ENCODE data around the gene CRTAP. TPM values are rescaled to one million over a fixed set of nuclear protein-coding genes. Genes with fewer than 3 reads are reported as not detected.

The CRTAP gene
- total and polyA plus RNA-seq, 7 donors: 25.7 to 509 (median 245) TPM

- no peak for DNase-seq
- Histone ChIP-seq H3K27me3 (no peaks in the 10 kb centered on the region), H3K27ac (no peak overlapping the region), H3K4me3 (no peak overlapping the region), H3K4me1 (peaks cover 0 to 18% (median 6%) of the 10 kb centered on the region in 4 donors), H3K36me3 (no peaks in the 10 kb centered on the region), H3K9me3 (no peaks in the 10 kb centered on the region)
- intact Hi-C loops (cut with DNase I): loop anchor here (5.0 kb wide), 1 partner anchor 331 kb away; the partner anchor contains the start of gene UBP1
- 83 to 92% methylated on average over 8 of the region's 8 CpGs for WGBS, 2 donors
- TF ChIP-seq POLR2A (IDR thresholded peaks at IDR 0.05): no peak
- TF ChIP-seq CTCF (IDR thresholded peaks at IDR 0.05): no peak
- no peak for TF ChIP-seq POLR2AphosphoS5 (IDR thresholded peaks at IDR 0.05)
- TF ChIP-seq EP300 (IDR thresholded peaks at IDR 0.05): no peak
Measured at GRCh38 chr3:33111581-33111980, 2.2 kb upstream of the CRTAP start.

GRCh38 chr3:33114622-33115023 is 809 bp downstream of the CRTAP start:
- WGBS, 2 donors: 40 to 50% methylated on average over 14 of the region's 14 CpGs
- Histone ChIP-seq H3K4me3 (peak overlapping the region; percentile 60 to 92 (median 75)), H3K27ac (peak overlapping the region; percentile 95 to 99 (median 99)), H3K4me1 (peaks cover 0 to 34% (median 20%) of the 10 kb centered on the region in 4 donors), H3K36me3 (peaks cover 0 to 7% (median 0%) of the 10 kb centered on the region in 4 donors), H3K27me3 (no peaks in the 10 kb centered on the region), H3K9me3 (no peaks in the 10 kb centered on the region)
- DNase-seq: no peak
- intact Hi-C loops (cut with DNase I): loop anchor here (5.0 kb wide), 1 partner anchor 328 kb away; the partner anchor contains the start of gene UBP1
- TF ChIP-seq POLR2AphosphoS5 (IDR thresholded peaks at IDR 0.05) (peak in 3 of 4 donors; percentile 4 to 52 (median 10)), EP300 (IDR thresholded peaks at IDR 0.05) (no peak)

GRCh38 chr3:33115024-33115768 is 1.4 kb downstream of the CRTAP start:
- H3K9me3 ChIP-seq: no peaks in the 10 kb centered on the region
- peak; percentile 96 for DNase-seq
- peaks cover 0 to 10% (median 0%) of the 10 kb centered on the region in 4 donors for H3K36me3 ChIP-seq
- WGBS, 2 donors: 46 to 51% methylated on average over 13 of the region's 13 CpGs
- TF ChIP-seq POLR2AphosphoS5 (IDR thresholded peaks at IDR 0.05): peak; percentile 50 to 87 (median 54)
- TF ChIP-seq CTCF (IDR thresholded peaks at IDR 0.05): no peak
- TF ChIP-seq POLR2A (IDR thresholded peaks at IDR 0.05): no peak
- peak in 1 of 4 donors; percentile 58 for TF ChIP-seq EP300 (IDR thresholded peaks at IDR 0.05)
- peak overlapping the region; percentile 60 to 92 (median 75) for H3K4me3 ChIP-seq
- H3K4me1 ChIP-seq: peaks cover 0 to 34% (median 20%) of the 10 kb centered on the region in 4 donors
- no peaks in the 10 kb centered on the region for H3K27me3 ChIP-seq
- H3K27ac ChIP-seq: peak overlapping the region; percentile 95 to 99 (median 99)
- intact Hi-C loops (cut with DNase I): no loop called here

- Histone ChIP-seq H3K4me3 (no peak overlapping the region), H3K9me3 (no peaks in the 10 kb centered on the region), H3K4me1 (peaks cover 0 to 34% (median 20%) of the 10 kb centered on the region in 4 donors), H3K36me3 (peaks cover 0 to 33% (median 8%) of the 10 kb centered on the region in 4 donors), H3K27ac (peak overlapping the region in 3 of 4 donors; percentile 14 to 99 (median 36)), H3K27me3 (no peaks in the 10 kb centered on the region)
- intact Hi-C loops (cut with DNase I): no loop called here
- no peak for DNase-seq
- TF ChIP-seq POLR2AphosphoS5 (IDR thresholded peaks at IDR 0.05): no peak
- no peak for TF ChIP-seq POLR2A (IDR thresholded peaks at IDR 0.05)
- no peak for TF ChIP-seq CTCF (IDR thresholded peaks at IDR 0.05)
- 95 to 96% methylated on average over 3 of the region's 3 CpGs for WGBS, 2 donors
Measured at GRCh38 chr3:33117461-33117860, 3.6 kb downstream of the CRTAP start.

- intact Hi-C loops (cut with DNase I): no loop called here
- TF ChIP-seq POLR2A (IDR thresholded peaks at IDR 0.05) (no peak), CTCF (IDR thresholded peaks at IDR 0.05) (no peak), POLR2AphosphoS5 (IDR thresholded peaks at IDR 0.05) (no peak), EP300 (IDR thresholded peaks at IDR 0.05) (no peak)
- H3K9me3 ChIP-seq: no peaks in the 10 kb centered on the region
- H3K4me1 ChIP-seq: peaks cover 0 to 27% (median 14%) of the 10 kb centered on the region in 4 donors
- WGBS, 2 donors: 89 to 90% methylated on average over 3 of the region's 3 CpGs
- DNase-seq: no peak
- peaks cover 4 to 54% (median 14%) of the 10 kb centered on the region in 4 donors for H3K36me3 ChIP-seq
- no peaks in the 10 kb centered on the region for H3K27me3 ChIP-seq
- H3K27ac ChIP-seq: peak overlapping the region in 1 of 4 donors; percentile 1
- no peak overlapping the region for H3K4me3 ChIP-seq
Measured at GRCh38 chr3:33119891-33120290, 6.1 kb downstream of the CRTAP start.

All from sigmoid colon (tissue), 7 donors.